Measurements from ENCODE around the gene THOC6. TPM values are rescaled to one million over a fixed set of nuclear protein-coding genes. Genes with fewer than 3 reads are reported as not detected.

The THOC6 gene
- total RNA-seq, 2 donors from 2014 or later, result 22.9 to 28.0 TPM

DNA sequence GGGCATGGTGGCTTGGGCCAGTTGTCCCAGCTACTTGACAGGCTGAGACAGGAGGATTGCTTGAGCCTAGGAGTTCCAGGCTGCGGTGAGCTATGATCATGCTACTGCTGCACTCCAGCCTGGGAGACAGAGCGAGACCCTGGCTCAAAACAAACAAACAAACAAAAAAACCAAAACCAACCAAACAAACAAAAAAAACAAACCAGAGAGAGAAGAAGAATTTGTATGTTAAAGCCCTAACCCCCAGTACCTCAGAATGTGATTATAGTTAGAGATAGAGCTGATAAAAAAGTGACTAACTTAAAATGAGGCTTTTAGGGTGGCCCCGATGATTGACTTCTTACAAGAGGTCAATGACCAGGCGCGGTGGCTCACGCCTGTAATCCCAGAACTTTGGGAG lies 20.9 kb downstream of the THOC6 start:
- H3K36me3 ChIP-seq, result no peaks in the 10 kb centered on the region
- H3K9me3 ChIP-seq, result no peaks in the 10 kb centered on the region
- no peak overlapping the region for H3K4me3 ChIP-seq
- no peak overlapping the region for H3K27ac ChIP-seq
- no peak for DNase-seq (ENCODE audit: low spot score)
- peaks cover 2% of the 10 kb centered on the region for H3K27me3 ChIP-seq (replicated peaks; ENCODE audit: insufficient read depth)
- intact Hi-C loops (cut with DNase I), result no loop called here
- H3K4me1 ChIP-seq (replicated peaks), result peaks cover 10% of the 10 kb centered on the region
- WGBS, result 86% methylated on average over 6 of the region's 6 CpGs
- TF ChIP-seq POLR2AphosphoS5 (IDR thresholded peaks at IDR 0.05) (no peak), POLR2A (IDR thresholded peaks at IDR 0.05) (no peak)
- TF ChIP-seq, protein P1, sequence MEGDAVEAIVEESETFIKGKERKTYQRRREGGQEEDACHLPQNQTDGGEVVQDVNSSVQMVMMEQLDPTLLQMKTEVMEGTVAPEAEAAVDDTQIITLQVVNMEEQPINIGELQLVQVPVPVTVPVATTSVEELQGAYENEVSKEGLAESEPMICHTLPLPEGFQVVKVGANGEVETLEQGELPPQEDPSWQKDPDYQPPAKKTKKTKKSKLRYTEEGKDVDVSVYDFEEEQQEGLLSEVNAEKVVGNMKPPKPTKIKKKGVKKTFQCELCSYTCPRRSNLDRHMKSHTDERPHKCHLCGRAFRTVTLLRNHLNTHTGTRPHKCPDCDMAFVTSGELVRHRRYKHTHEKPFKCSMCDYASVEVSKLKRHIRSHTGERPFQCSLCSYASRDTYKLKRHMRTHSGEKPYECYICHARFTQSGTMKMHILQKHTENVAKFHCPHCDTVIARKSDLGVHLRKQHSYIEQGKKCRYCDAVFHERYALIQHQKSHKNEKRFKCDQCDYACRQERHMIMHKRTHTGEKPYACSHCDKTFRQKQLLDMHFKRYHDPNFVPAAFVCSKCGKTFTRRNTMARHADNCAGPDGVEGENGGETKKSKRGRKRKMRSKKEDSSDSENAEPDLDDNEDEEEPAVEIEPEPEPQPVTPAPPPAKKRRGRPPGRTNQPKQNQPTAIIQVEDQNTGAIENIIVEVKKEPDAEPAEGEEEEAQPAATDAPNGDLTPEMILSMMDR (IDR thresholded peaks at IDR 0.05), result no peak

- no peaks in the 10 kb centered on the region for H3K36me3 ChIP-seq
- peak within 1 kb of the TSS in 1 of 2 donors; percentile 16 for H3K27ac ChIP-seq
- WGBS, result 1% methylated on average over 54 of the region's 86 CpGs
- peak within 1 kb of the TSS; percentile 25 to 43 for H3K4me3 ChIP-seq
- peaks cover 2% of the 10 kb centered on the region for H3K27me3 ChIP-seq (replicated peaks; ENCODE audit: insufficient read depth)
- peaks cover 10% of the 10 kb centered on the region for H3K4me1 ChIP-seq (replicated peaks)
- TF ChIP-seq POLR2A (IDR thresholded peaks at IDR 0.05), result no peak
- TF ChIP-seq, protein P1 (IDR thresholded peaks at IDR 0.05), result no peak
- no peak for TF ChIP-seq POLR2AphosphoS5 (IDR thresholded peaks at IDR 0.05)
- no peak for DNase-seq (ENCODE audit: low spot score)
- no peaks in the 10 kb centered on the region for H3K9me3 ChIP-seq
- intact Hi-C loops (cut with DNase I), result no loop called here
These were observed 22.2 kb downstream of the THOC6 start, which contains the start of gene MMP25 for GRCh38 chr16:3045758-3046640. Gene MMP25 (plus strand): TSS chr16:3046561. CDS start chr16:3046918, 357 bp downstream.

DNA sequence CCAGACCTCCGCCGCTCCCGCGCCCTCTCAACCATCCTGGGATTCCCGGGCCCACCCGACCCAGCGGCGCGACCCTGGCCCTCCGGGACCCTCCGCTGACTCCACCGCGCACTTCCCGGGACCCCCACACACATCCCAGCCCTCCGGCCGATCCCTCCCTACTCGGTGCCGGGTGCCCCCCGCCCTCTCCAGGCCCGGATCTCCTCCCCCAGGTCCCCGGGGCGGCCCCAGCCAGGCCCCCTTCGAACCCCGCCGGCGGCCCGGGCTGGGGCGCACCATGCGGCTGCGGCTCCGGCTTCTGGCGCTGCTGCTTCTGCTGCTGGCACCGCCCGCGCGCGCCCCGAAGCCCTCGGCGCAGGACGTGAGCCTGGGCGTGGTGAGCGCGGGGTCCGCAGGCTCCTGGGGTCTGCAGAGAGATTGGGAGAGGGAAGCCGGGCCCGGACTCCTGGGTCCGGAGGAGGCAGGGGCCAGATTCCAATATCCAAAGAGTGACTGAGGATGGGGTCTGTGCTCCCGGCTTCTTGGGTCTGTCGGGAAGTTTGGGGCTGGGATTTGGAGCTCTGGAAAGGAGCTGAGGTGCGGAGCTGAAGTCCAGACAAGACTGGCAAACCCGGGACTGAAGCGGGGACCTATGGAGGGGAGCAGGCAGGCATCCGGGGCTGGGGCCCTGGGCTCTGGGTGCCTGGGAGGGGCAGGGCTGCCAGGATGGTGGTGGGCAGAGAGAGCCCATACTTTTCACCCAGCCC lies 23.0 kb downstream of the THOC6 start:
- H3K9me3 ChIP-seq, result no peaks in the 10 kb centered on the region
- DNase-seq (ENCODE audit: low spot score), result no peak
- intact Hi-C loops (cut with DNase I), result no loop called here
- peak overlapping the region; percentile 25 to 43 for H3K4me3 ChIP-seq
- no peak overlapping the region for H3K27ac ChIP-seq
- H3K4me1 ChIP-seq (replicated peaks), result peaks cover 10% of the 10 kb centered on the region
- H3K27me3 ChIP-seq (replicated peaks; ENCODE audit: insufficient read depth), result peaks cover 2% of the 10 kb centered on the region
- TF ChIP-seq, protein P1 (IDR thresholded peaks at IDR 0.05), result no peak
- TF ChIP-seq POLR2A (IDR thresholded peaks at IDR 0.05) (no peak), POLR2AphosphoS5 (IDR thresholded peaks at IDR 0.05) (no peak)
- WGBS, result 2% methylated on average over 26 of the region's 54 CpGs
- no peaks in the 10 kb centered on the region for H3K36me3 ChIP-seq

- no peak for TF ChIP-seq POLR2AphosphoS5 (IDR thresholded peaks at IDR 0.05)
- no peak for TF ChIP-seq POLR2A (IDR thresholded peaks at IDR 0.05)
- TF ChIP-seq, protein P1 (IDR thresholded peaks at IDR 0.05), result no peak
- no peaks in the 10 kb centered on the region for H3K36me3 ChIP-seq
- WGBS, result 5% methylated on average over 11 of the region's 13 CpGs
- intact Hi-C loops (cut with DNase I), result no loop called here
- H3K9me3 ChIP-seq, result no peaks in the 10 kb centered on the region
- H3K4me1 ChIP-seq (replicated peaks), result peaks cover 10% of the 10 kb centered on the region
- DNase-seq (ENCODE audit: low spot score), result no peak
- H3K27me3 ChIP-seq (replicated peaks; ENCODE audit: insufficient read depth), result peaks cover 2% of the 10 kb centered on the region
- H3K4me3 ChIP-seq, result no peak overlapping the region
- no peak overlapping the region for H3K27ac ChIP-seq
These were observed 23.5 kb downstream of the THOC6 start for GRCh38 chr16:3047387-3047720.
